WERI-Rb-1 (cell line): ENCODE results near the gene AGBL5.

Experiments
- DNase-seq: peaks from one replicate; pipeline ENCODE4 v3.0.0-alpha.2; 2020
- H3K27ac ChIP-seq: fragments of 250-450 bp; sonication (Bioruptor Pico); 2 replicates; pipeline ENCODE4 v1.5.1; 2020; ENCODE audit warnings: mild to moderate bottlenecking, moderate library complexity
- H3K27me3 ChIP-seq: fragments of 250-450 bp; sonication (Bioruptor Pico); 2 replicates; pipeline ENCODE4 v1.5.1; 2021; ENCODE audit warnings: mild to moderate bottlenecking, low read depth, moderate library complexity; ENCODE audit not compliant: insufficient read depth, severe bottlenecking
- H3K36me3 ChIP-seq: fragments of 250-450 bp; sonication (Bioruptor Pico); 2 replicates; pipeline ENCODE4 v1.5.1; 2020; ENCODE audit warnings: mild to moderate bottlenecking, moderate library complexity
- H3K4me3 ChIP-seq: 2 replicates; pipeline ENCODE4 v1.5.1; 2011; ENCODE audit warnings: low read depth, mild to moderate bottlenecking, control low read depth, low read length
- H3K9me3 ChIP-seq: fragments of 250-450 bp; sonication (Bioruptor Pico); 2 replicates; pipeline ENCODE4 v1.5.1; 2021; ENCODE audit warnings: mild to moderate bottlenecking, moderate library complexity; ENCODE audit not compliant: severe bottlenecking
- CTCF ChIP-seq: IDR thresholded peaks from 2 replicates; pipeline ENCODE4 v1.5.1; 2011; ENCODE audit warnings: low read depth, mild to moderate bottlenecking, control low read depth, inconsistent platforms, low read length

AGBL5 gene

DNA sequence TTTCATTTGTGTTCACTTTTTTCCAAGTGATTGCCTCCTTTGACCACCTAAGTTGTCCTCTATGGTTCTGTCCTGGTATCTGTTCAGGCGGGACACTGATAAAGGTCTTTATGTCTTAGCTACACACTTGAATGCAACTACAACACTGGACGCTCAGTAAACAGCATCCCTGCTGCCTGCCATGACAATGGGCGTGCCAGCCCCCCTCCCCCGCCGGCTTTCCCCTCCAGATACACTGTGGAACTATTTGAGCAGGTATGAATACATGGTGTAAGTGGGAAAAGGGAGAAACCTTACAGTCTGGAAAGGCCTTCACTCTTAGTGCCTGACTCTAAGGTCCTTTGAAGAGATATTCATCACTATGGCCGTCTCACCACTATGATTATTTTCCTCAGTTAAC is 5.7 kb downstream of the AGBL5 start:
- Histone ChIP-seq H3K27me3 (no peaks in the 10 kb centered on the region), H3K9me3 (no peaks in the 10 kb centered on the region), H3K27ac (no peak overlapping the region), H3K4me3 (no peak overlapping the region), H3K36me3 (peaks cover 72% of the 10 kb centered on the region)
- DNase-seq: no peak
- TF ChIP-seq CTCF: no peak

DNA sequence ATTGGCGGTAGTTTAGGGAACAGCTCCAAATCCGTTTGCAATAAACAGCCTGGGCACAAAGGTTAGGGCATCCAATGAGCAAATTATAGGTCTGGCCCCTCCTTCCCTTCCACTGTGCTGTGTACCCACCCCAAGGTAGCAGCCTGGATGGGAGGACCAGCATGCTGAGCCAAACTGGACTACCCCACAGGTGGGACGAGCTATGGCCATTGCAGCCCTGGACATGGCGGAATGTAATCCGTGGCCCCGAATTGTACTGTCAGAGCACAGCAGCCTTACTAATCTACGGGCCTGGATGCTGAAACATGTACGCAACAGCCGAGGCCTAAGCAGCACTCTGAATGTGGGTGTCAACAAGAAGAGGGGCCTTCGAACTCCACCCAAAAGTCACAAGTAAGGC is 6.7 kb downstream of the AGBL5 start:
- Histone ChIP-seq H3K9me3 (no peaks in the 10 kb centered on the region), H3K27ac (no peak overlapping the region), H3K36me3 (peaks cover 77% of the 10 kb centered on the region), H3K27me3 (no peaks in the 10 kb centered on the region), H3K4me3 (no peak overlapping the region)
- DNase-seq: no peak
- TF ChIP-seq CTCF: no peak

DNA sequence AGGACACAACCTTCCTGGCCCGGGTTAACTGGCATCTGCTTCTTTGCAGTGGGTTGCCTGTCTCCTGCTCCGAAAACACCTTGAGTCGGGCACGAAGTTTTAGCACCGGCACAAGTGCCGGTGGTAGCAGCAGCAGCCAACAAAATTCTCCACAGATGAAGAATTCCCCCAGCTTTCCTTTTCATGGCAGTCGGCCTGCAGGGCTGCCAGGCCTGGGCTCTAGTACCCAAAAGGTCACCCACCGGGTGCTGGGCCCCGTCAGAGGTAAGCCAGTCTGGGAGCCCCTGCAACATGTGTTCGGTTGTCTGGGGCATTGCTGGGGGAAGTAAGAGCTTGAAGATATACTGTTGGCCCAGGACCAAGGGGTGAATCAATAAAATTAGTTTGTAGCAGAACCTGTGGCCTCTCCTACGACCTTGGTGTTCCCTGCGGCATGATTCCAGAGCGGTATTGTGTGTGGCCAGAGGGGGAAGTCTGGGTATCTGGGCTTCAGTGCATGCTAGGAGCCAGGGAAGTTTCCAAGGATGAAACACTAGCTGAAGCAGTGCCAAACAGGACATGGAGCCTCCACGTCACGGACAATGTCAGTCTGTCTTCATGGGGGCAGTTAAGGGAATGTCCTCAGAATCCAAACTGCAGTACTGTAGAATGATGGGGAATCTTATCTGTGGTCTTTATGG is 7.8 kb downstream of the AGBL5 start:
- peaks cover 66% of the 10 kb centered on the region for H3K36me3 ChIP-seq
- H3K27me3 ChIP-seq: no peaks in the 10 kb centered on the region
- no peak overlapping the region for H3K27ac ChIP-seq

DNA sequence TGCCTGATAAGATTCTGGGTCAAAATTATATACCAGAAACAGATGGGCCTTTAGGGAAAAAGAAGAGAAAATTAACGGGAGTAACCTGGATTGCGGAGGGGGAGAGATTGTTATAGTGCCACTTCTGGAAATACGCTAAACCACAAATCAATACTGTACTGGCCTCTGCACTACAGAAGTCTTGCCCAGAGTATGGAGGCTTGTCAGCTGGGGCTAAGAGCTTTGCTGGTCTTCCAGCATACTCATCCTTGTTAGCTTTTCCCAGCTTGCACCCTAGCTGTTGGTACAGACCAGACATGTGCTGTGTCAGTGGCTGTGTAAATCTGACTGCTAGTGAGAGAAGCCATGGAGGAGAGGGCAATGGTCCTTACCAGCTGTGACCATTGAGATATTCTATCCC is 8.9 kb downstream of the AGBL5 start:
- Histone ChIP-seq H3K36me3 (peaks cover 56% of the 10 kb centered on the region), H3K9me3 (no peaks in the 10 kb centered on the region), H3K27ac (no peak overlapping the region), H3K4me3 (no peak overlapping the region), H3K27me3 (no peaks in the 10 kb centered on the region)
- no peak for TF ChIP-seq CTCF
- no peak for DNase-seq

More for the DNA sequence above, 7.8 kb downstream of the AGBL5 start:
- Histone ChIP-seq H3K4me3 (no peak overlapping the region), H3K9me3 (no peaks in the 10 kb centered on the region)
- DNase-seq: no peak
- no peak for TF ChIP-seq CTCF

DNA sequence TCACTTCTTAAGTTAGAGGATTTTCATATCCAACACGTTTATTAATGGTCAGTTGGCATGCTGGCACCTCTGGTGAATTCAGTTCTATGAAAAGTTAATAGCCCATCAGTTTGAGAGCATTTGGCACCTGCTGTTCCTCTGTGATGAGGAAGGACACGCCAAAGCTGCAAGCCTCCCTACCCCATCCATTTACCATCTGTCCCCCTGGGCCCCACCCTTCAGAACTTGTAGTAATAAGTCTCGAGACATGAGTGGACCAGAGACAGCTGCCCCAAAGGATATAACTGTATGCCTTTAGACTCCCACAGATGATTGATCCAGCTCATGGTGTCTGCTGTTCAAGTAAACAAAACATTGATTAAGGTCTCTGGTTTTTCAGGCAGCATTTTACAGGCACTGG is 13.7 kb downstream of the AGBL5 start:
- peaks cover 45% of the 10 kb centered on the region for H3K36me3 ChIP-seq
- TF ChIP-seq CTCF: no peak

GRCh38 chr2:27067385-27067784 is 15.9 kb downstream of the AGBL5 start:
- H3K36me3 ChIP-seq: peaks cover 43% of the 10 kb centered on the region
- TF ChIP-seq CTCF: no peak
- H3K27me3 ChIP-seq: no peaks in the 10 kb centered on the region
- no peak overlapping the region for H3K27ac ChIP-seq
- H3K4me3 ChIP-seq: no peak overlapping the region
- no peak for DNase-seq
- H3K9me3 ChIP-seq: no peaks in the 10 kb centered on the region

More for the DNA sequence above, 13.7 kb downstream of the AGBL5 start:
- no peak overlapping the region for H3K27ac ChIP-seq
- H3K9me3 ChIP-seq: no peaks in the 10 kb centered on the region
- H3K4me3 ChIP-seq: no peak overlapping the region
- H3K27me3 ChIP-seq: no peaks in the 10 kb centered on the region
- DNase-seq: no peak
